Astrocyte of the cerebellum (primary cell): ENCODE results near the gene CCM2L.

Source experiments
- DNase-seq: peaks from one replicate; pipeline ENCODE4 v3.0.0-alpha.2; 2011; ENCODE audit warnings: low read depth
- H3K4me3 ChIP-seq: 2 replicates; pipeline ENCODE4 v1.5.1; 2011; ENCODE audit warnings: mild to moderate bottlenecking, low read depth, low read length, moderate library complexity
- CTCF ChIP-seq: IDR thresholded peaks from 2 replicates; pipeline ENCODE4 v1.5.1; 2012; ENCODE audit warnings: low read length, low read depth, moderate library complexity, mild to moderate bottlenecking; ENCODE audit errors: missing control alignments
- in situ Hi-C: cut with HindIII; loops from 2 replicates; pipeline ENCODE4 v1.10.0; 2017; ENCODE audit warnings: low sequenced_read_pairs

CCM2L gene

GRCh38 chr20:31969991-31970390, 40.2 kb upstream of the CCM2L start:
- in situ Hi-C loops, result loop anchor here (5.0 kb wide), 1 partner anchor 72 kb away; no protein-coding TSS in a partner anchor
- no peak for DNase-seq
- H3K4me3 ChIP-seq, result no peak overlapping the region
- no peak for TF ChIP-seq CTCF

GRCh38 chr20:31972471-31973021, 37.7 kb upstream of the CCM2L start:
- in situ Hi-C loops, result loop anchor here (5.0 kb wide), 1 partner anchor 70 kb away; no protein-coding TSS in a partner anchor
- no peak overlapping the region for H3K4me3 ChIP-seq
- no peak for DNase-seq
- TF ChIP-seq CTCF, result no peak

GRCh38 chr20:31974296-31974695, 35.9 kb upstream of the CCM2L start:
- no peak for DNase-seq
- TF ChIP-seq CTCF, result no peak
- in situ Hi-C loops, result loop anchor here (5.0 kb wide), 1 partner anchor 68 kb away; no protein-coding TSS in a partner anchor

GRCh38 chr20:31974951-31975487, 35.2 kb upstream of the CCM2L start:
- in situ Hi-C loops, result loop anchor here (5.0 kb wide), 1 partner anchor 67 kb away; no protein-coding TSS in a partner anchor
- TF ChIP-seq CTCF, result no peak
- H3K4me3 ChIP-seq, result no peak overlapping the region
- no peak for DNase-seq

More at GRCh38 chr20:31974296-31974695, 35.9 kb upstream of the CCM2L start:
- no peak overlapping the region for H3K4me3 ChIP-seq

- no peak for TF ChIP-seq CTCF
- no peak overlapping the region for H3K4me3 ChIP-seq
- no peak for DNase-seq
- in situ Hi-C loops, result no loop called here
Measured at GRCh38 chr20:31975874-31976273, 34.4 kb upstream of the CCM2L start.

GRCh38 chr20:31977080-31977479, 33.2 kb upstream of the CCM2L start:
- no peak for TF ChIP-seq CTCF
- H3K4me3 ChIP-seq, result no peak overlapping the region
- in situ Hi-C loops, result no loop called here
- DNase-seq, result no peak
